HEK293 (cell line): ENCODE results near the gene ZNF35.

Source experiments
- TCF7L2 ChIP-seq: IDR thresholded peaks from 2 replicates; pipeline ENCODE4 v1.6.1; 2011; ENCODE audit warnings: low read depth, mild to moderate bottlenecking, inconsistent platforms, low read length, moderate library complexity, borderline replicate concordance
- ZBTB48 ChIP-seq: fragments of 450-650 bp; formaldehyde crosslinking; IDR thresholded peaks from 2 replicates; pipeline ENCODE4 v1.5.1; 2016; ENCODE audit warnings: missing biosample characterization, missing genetic modification characterization
- ZNF571 ChIP-seq: fragments of 450-650 bp; formaldehyde crosslinking; IDR thresholded peaks from 2 replicates; pipeline ENCODE4 v1.5.0; 2017; ENCODE audit warnings: missing biosample characterization, missing genetic modification characterization
- ZNF658 ChIP-seq: fragments of 450-650 bp; formaldehyde crosslinking; IDR thresholded peaks from 2 replicates; pipeline ENCODE4; 2016; ENCODE audit warnings: missing biosample characterization, missing genetic modification characterization
- TF ChIP-seq, protein P1 (sequence below): fragments of 450-650 bp; formaldehyde crosslinking; IDR thresholded peaks from 2 replicates; pipeline ENCODE4 v1.5.1; 2016; ENCODE audit warnings: missing biosample characterization, missing genetic modification characterization
- TF ChIP-seq, protein P2 (sequence below): fragments of 450-650 bp; formaldehyde crosslinking; IDR thresholded peaks from 2 replicates; pipeline ENCODE4 v1.5.1; 2016; ENCODE audit warnings: missing biosample characterization, missing genetic modification characterization
- TF ChIP-seq, protein P3 (sequence below): fragments of 450-650 bp; formaldehyde crosslinking; IDR thresholded peaks from 2 replicates; pipeline ENCODE4 v1.5.1; 2016; ENCODE audit warnings: missing biosample characterization, missing genetic modification characterization
- TF ChIP-seq, protein P4 (sequence below): fragments of 450-650 bp; formaldehyde crosslinking; IDR thresholded peaks from 2 replicates; pipeline ENCODE4 v1.5.1; 2016; ENCODE audit warnings: missing biosample characterization, missing genetic modification characterization

DNA sequence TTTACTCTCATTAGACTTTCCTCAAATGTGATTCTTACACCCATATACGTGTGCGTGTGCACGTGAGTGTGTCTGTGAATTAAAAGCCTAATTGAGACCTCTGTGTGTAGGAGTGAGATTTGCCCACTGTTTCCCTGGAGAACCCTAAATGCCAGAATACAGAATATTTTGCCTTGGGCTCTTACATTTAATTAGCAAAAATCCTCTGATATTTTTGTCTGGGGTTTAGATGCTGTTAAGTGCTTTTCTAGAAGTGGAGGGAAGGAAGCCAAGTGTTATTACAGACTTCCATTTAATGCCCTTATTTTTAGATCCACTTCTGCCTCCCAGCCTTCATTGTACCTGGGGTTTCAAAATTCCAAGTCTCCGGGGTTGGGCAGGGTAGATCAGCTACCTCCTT, 17.8 kb downstream of the ZNF35 start:
- TF ChIP-seq, protein P1, sequence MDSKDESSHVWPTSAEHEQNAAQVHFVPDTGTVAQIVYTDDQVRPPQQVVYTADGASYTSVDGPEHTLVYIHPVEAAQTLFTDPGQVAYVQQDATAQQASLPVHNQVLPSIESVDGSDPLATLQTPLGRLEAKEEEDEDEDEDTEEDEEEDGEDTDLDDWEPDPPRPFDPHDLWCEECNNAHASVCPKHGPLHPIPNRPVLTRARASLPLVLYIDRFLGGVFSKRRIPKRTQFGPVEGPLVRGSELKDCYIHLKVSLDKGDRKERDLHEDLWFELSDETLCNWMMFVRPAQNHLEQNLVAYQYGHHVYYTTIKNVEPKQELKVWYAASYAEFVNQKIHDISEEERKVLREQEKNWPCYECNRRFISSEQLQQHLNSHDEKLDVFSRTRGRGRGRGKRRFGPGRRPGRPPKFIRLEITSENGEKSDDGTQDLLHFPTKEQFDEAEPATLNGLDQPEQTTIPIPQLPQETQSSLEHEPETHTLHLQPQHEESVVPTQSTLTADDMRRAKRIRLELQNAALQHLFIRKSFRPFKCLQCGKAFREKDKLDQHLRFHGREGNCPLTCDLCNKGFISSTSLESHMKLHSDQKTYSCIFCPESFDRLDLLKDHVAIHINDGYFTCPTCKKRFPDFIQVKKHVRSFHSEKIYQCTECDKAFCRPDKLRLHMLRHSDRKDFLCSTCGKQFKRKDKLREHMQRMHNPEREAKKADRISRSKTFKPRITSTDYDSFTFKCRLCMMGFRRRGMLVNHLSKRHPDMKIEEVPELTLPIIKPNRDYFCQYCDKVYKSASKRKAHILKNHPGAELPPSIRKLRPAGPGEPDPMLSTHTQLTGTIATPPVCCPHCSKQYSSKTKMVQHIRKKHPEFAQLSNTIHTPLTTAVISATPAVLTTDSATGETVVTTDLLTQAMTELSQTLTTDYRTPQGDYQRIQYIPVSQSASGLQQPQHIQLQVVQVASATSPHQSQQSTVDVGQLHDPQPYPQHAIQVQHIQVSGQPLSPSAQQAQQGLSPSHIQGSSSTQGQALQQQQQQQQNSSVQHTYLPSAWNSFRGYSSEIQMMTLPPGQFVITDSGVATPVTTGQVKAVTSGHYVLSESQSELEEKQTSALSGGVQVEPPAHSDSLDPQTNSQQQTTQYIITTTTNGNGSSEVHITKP (tag by site-specific recombination): no peak
- TF ChIP-seq, protein P2, sequence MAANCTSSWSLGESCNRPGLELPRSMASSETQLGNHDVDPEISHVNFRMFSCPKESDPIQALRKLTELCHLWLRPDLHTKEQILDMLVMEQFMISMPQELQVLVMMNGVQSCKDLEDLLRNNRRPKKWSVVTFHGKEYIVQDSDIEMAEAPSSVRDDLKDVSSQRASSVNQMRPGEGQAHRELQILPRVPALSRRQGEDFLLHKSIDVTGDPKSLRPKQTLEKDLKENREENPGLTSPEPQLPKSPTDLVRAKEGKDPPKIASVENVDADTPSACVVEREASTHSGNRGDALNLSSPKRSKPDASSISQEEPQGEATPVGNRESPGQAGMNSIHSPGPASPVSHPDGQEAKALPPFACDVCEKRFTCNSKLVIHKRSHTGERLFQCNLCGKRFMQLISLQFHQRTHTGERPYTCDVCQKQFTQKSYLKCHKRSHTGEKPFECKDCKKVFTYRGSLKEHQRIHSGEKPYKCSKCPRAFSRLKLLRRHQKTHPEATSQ (tag by site-specific recombination): no peak
- TF ChIP-seq TCF7L2 (no peak), ZBTB48 (no peak), ZNF571 (tag by site-specific recombination) (no peak), ZNF658 (tag by site-specific recombination) (no peak)
- TF ChIP-seq, protein P3, sequence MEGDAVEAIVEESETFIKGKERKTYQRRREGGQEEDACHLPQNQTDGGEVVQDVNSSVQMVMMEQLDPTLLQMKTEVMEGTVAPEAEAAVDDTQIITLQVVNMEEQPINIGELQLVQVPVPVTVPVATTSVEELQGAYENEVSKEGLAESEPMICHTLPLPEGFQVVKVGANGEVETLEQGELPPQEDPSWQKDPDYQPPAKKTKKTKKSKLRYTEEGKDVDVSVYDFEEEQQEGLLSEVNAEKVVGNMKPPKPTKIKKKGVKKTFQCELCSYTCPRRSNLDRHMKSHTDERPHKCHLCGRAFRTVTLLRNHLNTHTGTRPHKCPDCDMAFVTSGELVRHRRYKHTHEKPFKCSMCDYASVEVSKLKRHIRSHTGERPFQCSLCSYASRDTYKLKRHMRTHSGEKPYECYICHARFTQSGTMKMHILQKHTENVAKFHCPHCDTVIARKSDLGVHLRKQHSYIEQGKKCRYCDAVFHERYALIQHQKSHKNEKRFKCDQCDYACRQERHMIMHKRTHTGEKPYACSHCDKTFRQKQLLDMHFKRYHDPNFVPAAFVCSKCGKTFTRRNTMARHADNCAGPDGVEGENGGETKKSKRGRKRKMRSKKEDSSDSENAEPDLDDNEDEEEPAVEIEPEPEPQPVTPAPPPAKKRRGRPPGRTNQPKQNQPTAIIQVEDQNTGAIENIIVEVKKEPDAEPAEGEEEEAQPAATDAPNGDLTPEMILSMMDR (tag by site-specific recombination): no peak
- TF ChIP-seq, protein P4, sequence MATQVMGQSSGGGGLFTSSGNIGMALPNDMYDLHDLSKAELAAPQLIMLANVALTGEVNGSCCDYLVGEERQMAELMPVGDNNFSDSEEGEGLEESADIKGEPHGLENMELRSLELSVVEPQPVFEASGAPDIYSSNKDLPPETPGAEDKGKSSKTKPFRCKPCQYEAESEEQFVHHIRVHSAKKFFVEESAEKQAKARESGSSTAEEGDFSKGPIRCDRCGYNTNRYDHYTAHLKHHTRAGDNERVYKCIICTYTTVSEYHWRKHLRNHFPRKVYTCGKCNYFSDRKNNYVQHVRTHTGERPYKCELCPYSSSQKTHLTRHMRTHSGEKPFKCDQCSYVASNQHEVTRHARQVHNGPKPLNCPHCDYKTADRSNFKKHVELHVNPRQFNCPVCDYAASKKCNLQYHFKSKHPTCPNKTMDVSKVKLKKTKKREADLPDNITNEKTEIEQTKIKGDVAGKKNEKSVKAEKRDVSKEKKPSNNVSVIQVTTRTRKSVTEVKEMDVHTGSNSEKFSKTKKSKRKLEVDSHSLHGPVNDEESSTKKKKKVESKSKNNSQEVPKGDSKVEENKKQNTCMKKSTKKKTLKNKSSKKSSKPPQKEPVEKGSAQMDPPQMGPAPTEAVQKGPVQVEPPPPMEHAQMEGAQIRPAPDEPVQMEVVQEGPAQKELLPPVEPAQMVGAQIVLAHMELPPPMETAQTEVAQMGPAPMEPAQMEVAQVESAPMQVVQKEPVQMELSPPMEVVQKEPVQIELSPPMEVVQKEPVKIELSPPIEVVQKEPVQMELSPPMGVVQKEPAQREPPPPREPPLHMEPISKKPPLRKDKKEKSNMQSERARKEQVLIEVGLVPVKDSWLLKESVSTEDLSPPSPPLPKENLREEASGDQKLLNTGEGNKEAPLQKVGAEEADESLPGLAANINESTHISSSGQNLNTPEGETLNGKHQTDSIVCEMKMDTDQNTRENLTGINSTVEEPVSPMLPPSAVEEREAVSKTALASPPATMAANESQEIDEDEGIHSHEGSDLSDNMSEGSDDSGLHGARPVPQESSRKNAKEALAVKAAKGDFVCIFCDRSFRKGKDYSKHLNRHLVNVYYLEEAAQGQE: no peak
